Vagina (tissue), 2 donors: ENCODE data around the gene MALT1.

Experiments
- CTCF ChIP-seq, 3 experiments: fragments of 450-650 bp in 2 of 3; fragments of 200-600 bp in 1 of 3; sonication (generic) in 1 of 3; IDR thresholded peaks; one replicate each; pipeline ENCODE4 v1.5.1; 2017 to 2019; ENCODE audit warnings: antibody characterized with exemption in 3 of 3, mild to moderate bottlenecking in 2 of 3, moderate library complexity in 2 of 3
- POLR2AphosphoS5 ChIP-seq, 2 donors: sonication (generic); formaldehyde crosslinking; IDR thresholded peaks; one replicate each; pipeline ENCODE4 v1.9.0; 2017; ENCODE audit warnings: antibody characterized with exemption in 2 of 2, mild to moderate bottlenecking in 2 of 2, low read depth in 1 of 2; ENCODE audit not compliant: insufficient read depth in 1 of 2

DNA sequence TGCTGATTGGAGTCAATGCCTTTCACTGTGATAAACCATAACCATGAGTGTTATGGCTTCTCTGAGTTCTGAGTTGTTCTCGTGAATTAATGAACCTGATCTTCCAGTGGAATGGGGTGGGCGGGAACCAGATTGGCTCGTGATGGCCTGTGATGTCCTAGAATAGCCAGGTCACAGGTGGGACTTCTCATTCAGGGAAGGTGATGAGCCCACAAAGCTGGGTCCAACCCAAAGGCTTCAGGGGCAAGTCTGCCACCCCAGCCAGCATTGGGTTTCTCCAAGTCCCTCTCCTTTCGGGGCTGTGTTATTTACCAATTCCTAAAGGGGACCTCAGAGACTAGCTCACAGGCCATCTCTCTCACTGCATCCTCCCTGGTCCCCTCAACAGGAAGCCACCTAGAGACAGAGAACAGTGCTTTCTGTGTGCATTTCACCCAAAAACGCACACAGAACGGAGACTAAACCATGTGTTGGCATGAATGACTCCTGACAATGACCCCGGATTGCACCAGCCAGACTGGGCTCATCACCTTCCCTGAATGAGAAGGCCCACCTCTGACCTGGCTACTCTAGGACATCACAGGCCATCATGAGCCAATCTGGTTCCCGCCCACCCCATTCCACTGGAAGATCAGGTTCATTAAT, 85.5 kb downstream of the MALT1 start:
- TF ChIP-seq CTCF (IDR thresholded peaks at IDR 0.05), result no peak
- TF ChIP-seq POLR2AphosphoS5 (IDR thresholded peaks at IDR 0.05; ENCODE audit: insufficient read depth in 1 of 2, low read depth in 1 of 2), result no peak
